Breast epithelium (tissue), 3 donors: ENCODE results near the gene VPS13C.

Experiments used
- POLR2A ChIP-seq: fragments of 450-650 bp; IDR thresholded peaks from one replicate; pipeline ENCODE4 v1.6.1; 2016; ENCODE audit warnings: antibody characterized with exemption, mild to moderate bottlenecking, moderate library complexity
- POLR2AphosphoS5 ChIP-seq, 3 donors: sonication (generic); formaldehyde crosslinking; IDR thresholded peaks; one replicate each; pipeline ENCODE4 v1.6.1; 2017; ENCODE audit warnings: antibody characterized with exemption in 3 of 3
- TF ChIP-seq, protein P1 (sequence below), 3 donors: fragments of 450-650 bp; IDR thresholded peaks; one replicate each; pipeline ENCODE4 v1.5.1; 2016 to 2017; ENCODE audit warnings: antibody characterized with exemption in 3 of 3, mild to moderate bottlenecking in 3 of 3, moderate library complexity in 3 of 3

GRCh38 chr15:62087671-62088352 lies 27.6 kb upstream of the VPS13C start:
- TF ChIP-seq, protein P1, sequence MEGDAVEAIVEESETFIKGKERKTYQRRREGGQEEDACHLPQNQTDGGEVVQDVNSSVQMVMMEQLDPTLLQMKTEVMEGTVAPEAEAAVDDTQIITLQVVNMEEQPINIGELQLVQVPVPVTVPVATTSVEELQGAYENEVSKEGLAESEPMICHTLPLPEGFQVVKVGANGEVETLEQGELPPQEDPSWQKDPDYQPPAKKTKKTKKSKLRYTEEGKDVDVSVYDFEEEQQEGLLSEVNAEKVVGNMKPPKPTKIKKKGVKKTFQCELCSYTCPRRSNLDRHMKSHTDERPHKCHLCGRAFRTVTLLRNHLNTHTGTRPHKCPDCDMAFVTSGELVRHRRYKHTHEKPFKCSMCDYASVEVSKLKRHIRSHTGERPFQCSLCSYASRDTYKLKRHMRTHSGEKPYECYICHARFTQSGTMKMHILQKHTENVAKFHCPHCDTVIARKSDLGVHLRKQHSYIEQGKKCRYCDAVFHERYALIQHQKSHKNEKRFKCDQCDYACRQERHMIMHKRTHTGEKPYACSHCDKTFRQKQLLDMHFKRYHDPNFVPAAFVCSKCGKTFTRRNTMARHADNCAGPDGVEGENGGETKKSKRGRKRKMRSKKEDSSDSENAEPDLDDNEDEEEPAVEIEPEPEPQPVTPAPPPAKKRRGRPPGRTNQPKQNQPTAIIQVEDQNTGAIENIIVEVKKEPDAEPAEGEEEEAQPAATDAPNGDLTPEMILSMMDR (IDR thresholded peaks at IDR 0.05), result no peak
- TF ChIP-seq POLR2A (no peak), POLR2AphosphoS5 (IDR thresholded peaks at IDR 0.05) (no peak)
